ENCODE data around the gene DAPK1.

DNA sequence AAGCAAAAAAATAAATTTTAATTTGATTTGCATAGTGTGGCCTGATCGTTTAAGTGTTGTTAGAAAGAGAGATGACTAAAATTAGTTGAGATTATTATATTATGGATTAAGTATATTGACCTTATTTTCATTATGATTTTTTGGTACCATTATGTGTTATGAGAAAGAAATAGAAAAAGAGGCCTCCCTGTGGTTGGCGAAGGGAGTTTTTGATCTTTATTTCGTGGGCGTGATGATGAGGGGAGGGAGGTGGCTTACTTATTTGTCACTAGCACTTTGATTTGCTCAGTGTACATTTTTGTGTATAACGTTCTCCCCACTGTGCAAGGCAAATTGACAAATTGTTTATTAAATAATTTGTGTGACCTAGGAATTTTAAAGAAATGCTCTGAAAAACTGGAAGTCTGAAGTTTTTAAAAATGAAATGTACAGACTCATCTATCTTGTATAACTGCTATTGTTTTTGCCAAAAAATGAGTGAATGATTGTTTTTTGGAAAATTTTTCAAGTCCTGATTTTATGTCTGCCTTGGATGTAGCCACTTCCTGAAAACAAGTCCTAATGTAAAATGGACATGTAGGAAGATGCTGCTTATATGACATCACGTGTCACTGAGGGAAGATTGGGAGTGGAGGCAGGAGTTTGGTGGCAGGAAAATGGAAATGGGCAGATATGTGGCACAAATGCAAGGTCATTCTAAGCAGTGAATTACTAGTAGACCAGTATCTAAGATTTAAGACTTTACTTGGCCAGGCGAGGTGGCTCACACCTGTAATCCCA is 3.0 kb downstream of the DAPK1 start:
- TF ChIP-seq CTCF (IDR thresholded peaks at IDR 0.05; ENCODE audit: low read depth, low read length, poor library complexity, severe bottlenecking) (no peak), EZH2phosphoT487 (IDR thresholded peaks at IDR 0.05; ENCODE audit: borderline replicate concordance, low read length) (no peak)
